ENCODE data around the gene COQ3. TPM values are rescaled to one million over a fixed set of nuclear protein-coding genes. Genes with fewer than 3 reads are reported as not detected.

The COQ3 gene
- total and polyA plus RNA-seq, 2 of the 8 experiments (the other 6 are each of a cell fraction or from before 2014, with no cell fraction given), result 8.4 to 16.2 TPM

- TF ChIP-seq TEAD4 (IDR thresholded peaks at IDR 0.05; ENCODE audit: low read depth, low read length) (no peak), GABPA (IDR thresholded peaks at IDR 0.05; ENCODE audit: borderline replicate concordance, insufficient read depth, low read length) (no peak), CTCF (IDR thresholded peaks at IDR 0.05; ENCODE audit: control extremely low read depth in 1 of 3, insufficient read depth in 1 of 3, low read depth in 1 of 3, low read length in 3 of 3) (no peak), SIX5 (IDR thresholded peaks at IDR 0.05; ENCODE audit: low read depth, low read length) (no peak), HDAC2 (IDR thresholded peaks at IDR 0.05; ENCODE audit: borderline replicate concordance in 1 of 2, low read depth in 2 of 2, low read length in 2 of 2) (no peak), JUN (IDR thresholded peaks at IDR 0.05; ENCODE audit: low read depth, low read length) (no peak)
Measured at GRCh38 chr6:99432877-99433276, 38.9 kb upstream of the COQ3 start (continued).

Data from H1 (cell line).